ENCODE data around the gene CDK14. TPM values are rescaled to one million over a fixed set of nuclear protein-coding genes. Genes with fewer than 3 reads are reported as not detected.

The CDK14 gene
- total RNA-seq, 4 donors from 2014 or later = 0.18 to 74.3 (median 7.3) TPM

DNA sequence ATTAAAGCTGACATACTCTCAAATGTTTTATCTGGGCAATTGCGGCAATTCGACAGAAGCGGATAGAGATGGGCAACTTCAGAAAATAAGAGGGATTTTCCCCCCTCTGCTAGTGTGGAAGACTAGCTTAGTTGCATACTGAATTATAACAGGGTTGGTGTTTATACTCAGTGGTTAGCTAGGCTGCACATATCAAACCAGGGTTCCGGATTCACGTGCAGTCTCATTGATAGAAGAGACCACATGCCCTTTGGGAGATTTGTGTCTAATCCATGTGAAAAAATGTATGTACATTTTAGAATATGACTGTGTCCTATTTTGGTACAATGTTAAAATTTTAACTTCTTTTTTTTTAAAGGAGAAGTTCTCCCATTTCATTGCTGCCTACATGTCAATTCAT is 531.2 kb downstream of the CDK14 start:
- Histone ChIP-seq H3K36me3 (no peaks in the 10 kb centered on the region), H3K4me1 (no peaks in the 10 kb centered on the region), H3K9me3 (no peaks in the 10 kb centered on the region), H3K27me3 (no peaks in the 10 kb centered on the region), H3K4me3 (no peak overlapping the region), H3K27ac (no peak overlapping the region)
- DNase-seq = no peak
- TF ChIP-seq POLR2A (IDR thresholded peaks at IDR 0.05) = no peak
- TF ChIP-seq, protein P1, sequence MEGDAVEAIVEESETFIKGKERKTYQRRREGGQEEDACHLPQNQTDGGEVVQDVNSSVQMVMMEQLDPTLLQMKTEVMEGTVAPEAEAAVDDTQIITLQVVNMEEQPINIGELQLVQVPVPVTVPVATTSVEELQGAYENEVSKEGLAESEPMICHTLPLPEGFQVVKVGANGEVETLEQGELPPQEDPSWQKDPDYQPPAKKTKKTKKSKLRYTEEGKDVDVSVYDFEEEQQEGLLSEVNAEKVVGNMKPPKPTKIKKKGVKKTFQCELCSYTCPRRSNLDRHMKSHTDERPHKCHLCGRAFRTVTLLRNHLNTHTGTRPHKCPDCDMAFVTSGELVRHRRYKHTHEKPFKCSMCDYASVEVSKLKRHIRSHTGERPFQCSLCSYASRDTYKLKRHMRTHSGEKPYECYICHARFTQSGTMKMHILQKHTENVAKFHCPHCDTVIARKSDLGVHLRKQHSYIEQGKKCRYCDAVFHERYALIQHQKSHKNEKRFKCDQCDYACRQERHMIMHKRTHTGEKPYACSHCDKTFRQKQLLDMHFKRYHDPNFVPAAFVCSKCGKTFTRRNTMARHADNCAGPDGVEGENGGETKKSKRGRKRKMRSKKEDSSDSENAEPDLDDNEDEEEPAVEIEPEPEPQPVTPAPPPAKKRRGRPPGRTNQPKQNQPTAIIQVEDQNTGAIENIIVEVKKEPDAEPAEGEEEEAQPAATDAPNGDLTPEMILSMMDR (IDR thresholded peaks at IDR 0.05) = no peak

DNA sequence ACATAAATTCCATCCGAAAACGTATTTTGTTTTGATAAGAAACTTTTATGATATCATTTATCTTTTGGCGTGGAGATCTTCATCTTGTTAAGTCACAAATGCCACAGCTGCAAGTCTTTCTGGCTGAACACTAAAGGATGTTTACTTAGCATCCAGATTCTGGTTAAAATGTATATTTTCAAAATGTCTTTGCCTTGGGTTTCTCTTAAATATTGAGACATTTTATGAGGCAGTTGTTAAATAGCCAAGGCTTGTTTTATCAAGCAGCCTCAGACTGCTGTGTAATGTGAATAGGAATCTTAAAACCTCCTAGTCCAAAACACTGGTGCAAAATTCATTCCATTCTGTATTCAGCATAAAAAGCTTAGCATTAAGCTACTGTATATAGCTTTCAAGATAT is 531.8 kb downstream of the CDK14 start:
- no peaks in the 10 kb centered on the region for H3K9me3 ChIP-seq
- H3K27ac ChIP-seq = no peak overlapping the region
- no peaks in the 10 kb centered on the region for H3K27me3 ChIP-seq
- H3K4me1 ChIP-seq = no peaks in the 10 kb centered on the region
- TF ChIP-seq POLR2A (IDR thresholded peaks at IDR 0.05) = no peak
- TF ChIP-seq, protein P1 (IDR thresholded peaks at IDR 0.05) = no peak
- DNase-seq = no peak
- no peaks in the 10 kb centered on the region for H3K36me3 ChIP-seq
- no peak overlapping the region for H3K4me3 ChIP-seq

- TF ChIP-seq, protein P1 (IDR thresholded peaks at IDR 0.05) = no peak
- no peak for TF ChIP-seq POLR2A (IDR thresholded peaks at IDR 0.05)
- no peaks in the 10 kb centered on the region for H3K27me3 ChIP-seq
- DNase-seq = no peak
- H3K4me3 ChIP-seq = no peak overlapping the region
- no peaks in the 10 kb centered on the region for H3K4me1 ChIP-seq
- no peak overlapping the region for H3K27ac ChIP-seq
- H3K9me3 ChIP-seq = no peaks in the 10 kb centered on the region
- H3K36me3 ChIP-seq = no peaks in the 10 kb centered on the region
Observed at GRCh38 chr7:91128683-91129348, 532.7 kb downstream of the CDK14 start.

- TF ChIP-seq, protein P1 (IDR thresholded peaks at IDR 0.05) = no peak
- TF ChIP-seq POLR2A (IDR thresholded peaks at IDR 0.05) = no peak
- Histone ChIP-seq H3K27ac (no peak overlapping the region), H3K4me3 (no peak overlapping the region), H3K36me3 (no peaks in the 10 kb centered on the region), H3K27me3 (no peaks in the 10 kb centered on the region), H3K4me1 (no peaks in the 10 kb centered on the region), H3K9me3 (no peaks in the 10 kb centered on the region)
- no peak for DNase-seq
Observed at GRCh38 chr7:91135300-91135699, 539.2 kb downstream of the CDK14 start.

GRCh38 chr7:91135703-91136430 is 539.7 kb downstream of the CDK14 start:
- Histone ChIP-seq H3K4me3 (no peak overlapping the region), H3K4me1 (no peaks in the 10 kb centered on the region), H3K27me3 (no peaks in the 10 kb centered on the region), H3K27ac (no peak overlapping the region), H3K36me3 (no peaks in the 10 kb centered on the region), H3K9me3 (no peaks in the 10 kb centered on the region)
- TF ChIP-seq POLR2A (IDR thresholded peaks at IDR 0.05) = no peak
- TF ChIP-seq, protein P1 (IDR thresholded peaks at IDR 0.05) = no peak
- DNase-seq = no peak
